ENCODE results near the gene PNPT1. TPM values are rescaled to one million over a fixed set of nuclear protein-coding genes. Genes with fewer than 3 reads are reported as not detected.

The PNPT1 gene
- polyA plus RNA-seq, 4 donors: 2.7 to 22.8 (median 9.1) TPM

DNA sequence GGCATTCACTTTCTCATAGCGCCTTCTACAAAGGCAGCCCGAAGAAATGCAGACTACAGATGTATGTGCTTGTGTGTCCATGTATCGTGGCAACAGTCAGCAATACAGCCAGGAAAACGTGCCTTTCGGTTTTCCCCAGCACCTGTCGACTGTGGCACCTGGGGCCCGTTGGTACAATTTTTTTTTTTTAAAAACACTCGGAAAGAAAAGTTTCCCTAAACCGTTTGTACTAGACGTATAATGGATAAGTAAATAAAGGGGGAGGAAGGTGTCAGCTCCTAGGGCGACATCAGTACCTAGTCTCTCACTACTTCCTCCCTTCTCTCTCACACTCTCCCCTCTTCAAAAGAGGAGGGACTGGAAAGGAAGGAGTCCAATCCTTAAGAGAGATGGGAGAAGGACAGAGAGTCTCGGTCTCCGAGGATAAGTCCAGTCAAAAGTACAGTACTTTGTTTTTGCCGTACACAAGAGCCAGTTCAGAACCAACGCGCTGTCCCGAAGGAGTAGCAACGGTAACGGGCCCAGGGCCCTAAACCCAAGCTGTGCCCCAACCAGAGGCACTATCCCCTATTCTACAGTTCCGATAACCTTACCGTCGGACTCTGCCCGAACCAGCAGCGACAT, 77.0 kb downstream of the PNPT1 start:
- DNase-seq (peak; percentile 62 to 83), FAIRE-seq (no peak)
- H3K27ac ChIP-seq (ENCODE audit: low read depth in 1 of 3, low read length in 2 of 3): peak overlapping the region; percentile 98 to 99 (median 99)
- peak overlapping the region; percentile 89 to 100 (median 98) for H3K4me3 ChIP-seq (ENCODE audit: low read depth in 1 of 3, low read length in 3 of 3)
- peaks cover 4 to 26% (median 4%) of the 10 kb centered on the region in 3 donors for H3K36me3 ChIP-seq (ENCODE audit: control insufficient read depth in 3 of 3, insufficient read depth in 2 of 3, low read depth in 1 of 3, low read length in 3 of 3)
- H3K27me3 ChIP-seq (ENCODE audit: control insufficient read depth in 3 of 3, insufficient read depth in 3 of 3, low read length in 3 of 3): no peaks in the 10 kb centered on the region
- H3K4me1 ChIP-seq (ENCODE audit: control insufficient read depth in 3 of 3, insufficient read depth in 2 of 3, low read depth in 1 of 3, low read length in 2 of 3): peaks cover 6 to 13% (median 9%) of the 10 kb centered on the region in 3 donors
- H3K9me3 ChIP-seq (ENCODE audit: control insufficient read depth in 2 of 2, insufficient read depth in 1 of 2, low read depth in 1 of 2, low read length in 1 of 2): no peaks in the 10 kb centered on the region
- 0% methylated on average over 24 of the region's 24 CpGs for WGBS, 3 donors

DNA sequence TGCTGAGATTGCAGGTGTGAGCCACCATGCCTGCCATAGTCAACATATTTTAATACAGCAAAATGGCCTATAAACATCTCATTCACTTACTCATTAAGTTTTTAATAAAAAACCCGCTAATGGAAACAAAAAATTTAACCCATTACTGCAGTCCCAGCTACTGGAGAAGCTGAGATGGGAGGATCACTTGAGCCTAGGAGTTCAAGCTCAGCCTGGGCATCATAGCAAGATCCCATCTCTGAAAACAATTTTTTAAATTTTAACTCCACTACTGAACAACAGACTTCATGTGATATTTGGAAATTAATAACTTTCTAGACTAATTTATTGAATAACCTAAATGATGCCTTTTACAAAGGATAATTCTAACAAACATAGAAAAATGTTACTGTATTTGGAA, 81.6 kb downstream of the PNPT1 start:
- no peak for FAIRE-seq
- WGBS, 3 donors: 88 to 95% (median 90%) methylated on average over 1 of the region's 1 CpG
- Histone ChIP-seq H3K4me1 (ENCODE audit: control insufficient read depth in 3 of 3, insufficient read depth in 2 of 3, low read depth in 1 of 3, low read length in 2 of 3) (peaks cover 5 to 23% (median 6%) of the 10 kb centered on the region in 3 donors), H3K36me3 (ENCODE audit: control insufficient read depth in 3 of 3, insufficient read depth in 2 of 3, low read depth in 1 of 3, low read length in 3 of 3) (peaks cover 4 to 24% (median 8%) of the 10 kb centered on the region in 3 donors), H3K27ac (ENCODE audit: low read depth in 1 of 3, low read length in 2 of 3) (no peak overlapping the region), H3K4me3 (ENCODE audit: low read depth in 1 of 3, low read length in 3 of 3) (no peak overlapping the region), H3K9me3 (ENCODE audit: control insufficient read depth in 2 of 2, insufficient read depth in 1 of 2, low read depth in 1 of 2, low read length in 1 of 2) (no peaks in the 10 kb centered on the region), H3K27me3 (ENCODE audit: control insufficient read depth in 3 of 3, insufficient read depth in 3 of 3, low read length in 3 of 3) (no peaks in the 10 kb centered on the region)
- DNase-seq: no peak

DNA sequence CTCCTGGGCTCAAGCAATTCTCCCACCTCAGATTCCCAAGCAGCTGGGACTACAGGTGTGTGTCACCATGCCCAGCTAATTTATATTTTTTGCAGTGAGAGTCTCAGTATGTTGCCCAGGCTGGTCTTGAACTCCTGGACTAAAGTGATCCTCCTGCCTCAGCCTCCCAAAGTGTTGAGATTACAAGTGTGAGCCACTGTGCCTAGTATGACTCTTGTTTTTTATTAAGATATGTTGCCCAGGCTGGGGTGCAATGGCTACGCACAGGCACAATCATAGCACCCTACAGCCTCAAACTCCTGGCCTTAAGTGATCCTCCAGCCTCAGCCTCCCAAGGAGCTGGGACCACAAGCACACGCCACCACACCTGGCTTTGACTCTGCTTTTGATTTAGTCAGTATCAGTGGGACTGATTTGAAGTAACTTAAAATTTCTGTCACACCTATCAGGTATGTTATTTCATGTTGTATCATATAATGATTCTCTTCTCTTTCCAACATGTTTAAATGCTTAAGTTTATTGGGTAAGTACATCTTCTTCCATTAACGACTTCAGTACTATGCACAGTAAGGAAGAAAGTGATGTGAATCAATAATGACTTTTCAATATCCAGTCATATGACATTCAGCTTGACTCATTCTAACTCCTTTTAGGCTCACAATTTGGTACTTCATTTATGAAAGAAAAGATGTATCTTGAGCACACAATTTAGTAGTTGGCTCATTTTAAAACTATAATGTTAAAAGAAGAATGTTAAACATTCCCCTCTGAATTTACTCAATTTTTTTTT, 82.5 kb downstream of the PNPT1 start:
- WGBS, 3 donors: 88 to 96% (median 90%) methylated on average over 3 of the region's 3 CpGs
- no peaks in the 10 kb centered on the region for H3K27me3 ChIP-seq (ENCODE audit: control insufficient read depth in 3 of 3, insufficient read depth in 3 of 3, low read length in 3 of 3)
- peaks cover 5 to 23% (median 6%) of the 10 kb centered on the region in 3 donors for H3K4me1 ChIP-seq (ENCODE audit: control insufficient read depth in 3 of 3, insufficient read depth in 2 of 3, low read depth in 1 of 3, low read length in 2 of 3)
- no peak overlapping the region for H3K4me3 ChIP-seq (ENCODE audit: low read depth in 1 of 3, low read length in 3 of 3)
- DNase-seq (no peak), FAIRE-seq (no peak)
- H3K36me3 ChIP-seq (ENCODE audit: control insufficient read depth in 3 of 3, insufficient read depth in 2 of 3, low read depth in 1 of 3, low read length in 3 of 3): peaks cover 4 to 28% (median 8%) of the 10 kb centered on the region in 3 donors
- H3K27ac ChIP-seq (ENCODE audit: low read depth in 1 of 3, low read length in 2 of 3): peak overlapping the region in 2 of 3 donors; percentile 1 to 80
- no peaks in the 10 kb centered on the region for H3K9me3 ChIP-seq (ENCODE audit: control insufficient read depth in 2 of 2, insufficient read depth in 1 of 2, low read depth in 1 of 2, low read length in 1 of 2)

DNA sequence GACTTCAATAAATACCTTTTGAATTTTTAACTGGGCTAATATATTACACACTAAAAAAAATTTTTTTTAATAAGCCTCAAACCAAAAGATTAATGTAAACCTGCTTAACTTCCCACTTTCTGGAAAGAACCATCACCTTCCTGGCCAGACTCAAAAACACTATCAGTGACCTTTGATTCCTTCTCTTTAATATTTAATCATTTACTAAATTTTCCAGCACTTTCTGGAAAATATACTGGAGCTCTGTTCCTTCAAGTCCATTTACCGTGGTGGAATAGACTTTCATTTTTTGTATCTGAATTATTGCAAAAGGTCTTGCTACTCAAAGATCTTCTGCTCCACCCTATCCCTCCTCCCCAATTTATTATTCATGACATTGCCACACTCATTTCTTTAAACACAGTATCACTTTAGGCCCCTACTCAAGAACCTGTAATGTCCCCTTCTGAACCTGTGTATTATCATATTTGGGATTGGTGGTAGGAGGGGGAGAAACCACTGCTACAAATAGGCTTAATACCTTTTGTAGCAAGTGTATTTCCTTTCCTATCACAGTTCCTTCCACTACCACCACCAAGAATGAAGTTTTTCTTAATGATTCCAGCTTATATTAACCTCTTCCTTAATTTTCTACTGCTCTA, 83.6 kb downstream of the PNPT1 start:
- DNase-seq (peak; percentile 44 to 73), FAIRE-seq (no peak)
- peak overlapping the region in 2 of 3 donors; percentile 41 to 80 for H3K27ac ChIP-seq (ENCODE audit: low read depth in 1 of 3, low read length in 2 of 3)
- no peaks in the 10 kb centered on the region for H3K27me3 ChIP-seq (ENCODE audit: control insufficient read depth in 3 of 3, insufficient read depth in 3 of 3, low read length in 3 of 3)
- H3K4me3 ChIP-seq (ENCODE audit: low read depth in 1 of 3, low read length in 3 of 3): peak overlapping the region in 1 of 3 donors; percentile 15
- H3K36me3 ChIP-seq (ENCODE audit: control insufficient read depth in 3 of 3, insufficient read depth in 2 of 3, low read depth in 1 of 3, low read length in 3 of 3): peaks cover 4 to 32% (median 8%) of the 10 kb centered on the region in 3 donors
- 20 to 67% (median 35%) methylated on average over 1 of the region's 1 CpG for WGBS, 3 donors
- no peaks in the 10 kb centered on the region for H3K9me3 ChIP-seq (ENCODE audit: control insufficient read depth in 2 of 2, insufficient read depth in 1 of 2, low read depth in 1 of 2, low read length in 1 of 2)
- H3K4me1 ChIP-seq (ENCODE audit: control insufficient read depth in 3 of 3, insufficient read depth in 2 of 3, low read depth in 1 of 3, low read length in 2 of 3): peaks cover 3 to 23% (median 5%) of the 10 kb centered on the region in 3 donors

DNA sequence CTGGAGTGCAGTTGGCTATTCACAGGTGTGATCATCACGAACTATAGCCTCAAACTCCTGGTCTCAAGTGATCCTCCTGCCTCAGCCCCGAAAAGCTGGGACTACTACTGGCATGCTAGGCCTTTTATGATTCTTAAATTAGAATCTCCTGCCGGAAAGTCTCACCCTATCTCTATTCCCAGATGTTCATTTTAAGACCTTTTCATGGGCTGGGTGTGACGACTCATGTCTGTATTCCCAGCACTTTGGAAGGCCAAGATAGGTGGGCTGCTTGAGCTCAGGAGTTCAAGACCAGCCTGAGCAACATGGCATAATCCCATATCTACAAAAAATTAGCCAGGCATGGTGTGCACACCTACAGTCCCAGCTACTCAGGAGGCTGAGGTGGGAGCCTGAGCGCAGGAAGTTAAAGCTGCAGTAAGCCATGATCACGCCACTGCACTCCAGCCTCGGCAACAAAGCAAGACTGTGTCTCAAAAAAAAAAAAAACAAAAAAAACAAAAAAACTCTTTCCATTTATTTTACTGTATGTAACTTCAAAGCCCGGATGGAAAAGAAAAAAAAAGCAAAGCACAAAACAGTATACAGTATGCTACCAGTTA, 84.3 kb downstream of the PNPT1 start:
- H3K9me3 ChIP-seq (ENCODE audit: control insufficient read depth in 2 of 2, insufficient read depth in 1 of 2, low read depth in 1 of 2, low read length in 1 of 2): no peaks in the 10 kb centered on the region
- H3K4me1 ChIP-seq (ENCODE audit: control insufficient read depth in 3 of 3, insufficient read depth in 2 of 3, low read depth in 1 of 3, low read length in 2 of 3): peaks cover 3 to 23% (median 5%) of the 10 kb centered on the region in 3 donors
- DNase-seq: no peak
- no peak overlapping the region for H3K4me3 ChIP-seq (ENCODE audit: low read depth in 1 of 3, low read length in 3 of 3)
- no peak for FAIRE-seq
- H3K27me3 ChIP-seq (ENCODE audit: control insufficient read depth in 3 of 3, insufficient read depth in 3 of 3, low read length in 3 of 3): no peaks in the 10 kb centered on the region
- peaks cover 4 to 35% (median 8%) of the 10 kb centered on the region in 3 donors for H3K36me3 ChIP-seq (ENCODE audit: control insufficient read depth in 3 of 3, insufficient read depth in 2 of 3, low read depth in 1 of 3, low read length in 3 of 3)
- peak overlapping the region in 1 of 3 donors; percentile 80 for H3K27ac ChIP-seq (ENCODE audit: low read depth in 1 of 3, low read length in 2 of 3)
- WGBS, 3 donors: 21 to 62% (median 43%) methylated on average over 8 of the region's 8 CpGs

DNA sequence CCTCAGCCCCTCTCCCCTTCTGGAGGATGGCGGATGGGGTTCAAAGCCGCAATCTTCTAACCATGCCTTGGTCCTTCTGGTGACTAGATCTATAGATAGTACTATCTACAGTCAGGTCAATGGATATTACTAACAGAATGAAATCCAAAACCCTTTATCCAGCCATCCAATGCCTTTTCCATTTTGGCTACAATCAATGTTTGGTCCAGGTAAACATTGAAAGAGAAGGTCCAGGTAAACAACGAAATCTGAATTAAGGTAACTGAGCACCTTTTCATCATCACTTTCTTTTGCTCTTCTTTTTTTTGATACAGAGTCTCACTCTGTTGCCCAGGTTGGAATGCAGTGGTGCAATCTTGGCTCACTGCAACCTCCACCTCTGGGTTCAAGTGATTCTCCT, 85.9 kb downstream of the PNPT1 start:
- DNase-seq (no peak), FAIRE-seq (no peak)
- H3K4me1 ChIP-seq (ENCODE audit: control insufficient read depth in 3 of 3, insufficient read depth in 2 of 3, low read depth in 1 of 3, low read length in 2 of 3): peaks cover 3 to 23% (median 5%) of the 10 kb centered on the region in 3 donors
- 94 to 97% (median 95%) methylated on average over 3 of the region's 3 CpGs for WGBS, 3 donors
- peak overlapping the region in 1 of 3 donors; percentile 4 for H3K27ac ChIP-seq (ENCODE audit: low read depth in 1 of 3, low read length in 2 of 3)
- peaks cover 2 to 36% (median 7%) of the 10 kb centered on the region in 3 donors for H3K36me3 ChIP-seq (ENCODE audit: control insufficient read depth in 3 of 3, insufficient read depth in 2 of 3, low read depth in 1 of 3, low read length in 3 of 3)
- no peaks in the 10 kb centered on the region for H3K27me3 ChIP-seq (ENCODE audit: control insufficient read depth in 3 of 3, insufficient read depth in 3 of 3, low read length in 3 of 3)
- H3K9me3 ChIP-seq (ENCODE audit: control insufficient read depth in 2 of 2, insufficient read depth in 1 of 2, low read depth in 1 of 2, low read length in 1 of 2): no peaks in the 10 kb centered on the region
- H3K4me3 ChIP-seq (ENCODE audit: low read depth in 1 of 3, low read length in 3 of 3): no peak overlapping the region

DNA sequence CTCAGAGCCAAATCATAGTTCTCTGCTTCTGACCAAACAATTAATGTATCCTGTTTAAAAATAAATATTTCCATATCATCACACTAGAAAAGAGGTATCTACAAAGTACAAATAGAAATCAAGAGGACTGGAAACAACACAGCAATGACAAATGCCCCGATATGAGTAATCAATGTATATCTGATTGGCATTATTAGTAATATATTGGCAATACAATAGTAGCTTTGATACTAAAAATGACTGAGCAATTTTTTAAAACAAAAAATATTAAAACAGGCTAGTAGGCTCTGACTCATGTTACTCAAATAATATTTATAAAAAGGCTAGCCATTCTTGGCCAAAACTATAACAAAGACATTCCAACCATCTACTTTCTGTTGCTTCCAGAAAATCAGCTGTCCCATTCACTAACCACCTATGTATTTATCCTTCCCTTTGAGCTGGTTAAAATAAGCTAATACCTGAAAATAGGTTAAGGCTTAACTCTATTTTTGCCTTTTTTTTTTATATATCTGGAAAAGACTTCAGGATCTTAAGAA, 89.5 kb downstream of the PNPT1 start:
- FAIRE-seq (no peak), DNase-seq (no peak)
- H3K9me3 ChIP-seq (ENCODE audit: control insufficient read depth in 2 of 2, insufficient read depth in 1 of 2, low read depth in 1 of 2, low read length in 1 of 2): no peaks in the 10 kb centered on the region
- H3K27me3 ChIP-seq (ENCODE audit: control insufficient read depth in 3 of 3, insufficient read depth in 3 of 3, low read length in 3 of 3): no peaks in the 10 kb centered on the region
- H3K4me3 ChIP-seq (ENCODE audit: low read depth in 1 of 3, low read length in 3 of 3): no peak overlapping the region
- peaks cover 0 to 27% (median 4%) of the 10 kb centered on the region in 3 donors for H3K36me3 ChIP-seq (ENCODE audit: control insufficient read depth in 3 of 3, insufficient read depth in 2 of 3, low read depth in 1 of 3, low read length in 3 of 3)
- H3K27ac ChIP-seq (ENCODE audit: low read depth in 1 of 3, low read length in 2 of 3): no peak overlapping the region
- WGBS, 3 donors: 47 to 77% (median 54%) methylated on average over 1 of the region's 1 CpG
- peaks cover 2 to 8% (median 3%) of the 10 kb centered on the region in 3 donors for H3K4me1 ChIP-seq (ENCODE audit: control insufficient read depth in 3 of 3, insufficient read depth in 2 of 3, low read depth in 1 of 3, low read length in 2 of 3)

DNA sequence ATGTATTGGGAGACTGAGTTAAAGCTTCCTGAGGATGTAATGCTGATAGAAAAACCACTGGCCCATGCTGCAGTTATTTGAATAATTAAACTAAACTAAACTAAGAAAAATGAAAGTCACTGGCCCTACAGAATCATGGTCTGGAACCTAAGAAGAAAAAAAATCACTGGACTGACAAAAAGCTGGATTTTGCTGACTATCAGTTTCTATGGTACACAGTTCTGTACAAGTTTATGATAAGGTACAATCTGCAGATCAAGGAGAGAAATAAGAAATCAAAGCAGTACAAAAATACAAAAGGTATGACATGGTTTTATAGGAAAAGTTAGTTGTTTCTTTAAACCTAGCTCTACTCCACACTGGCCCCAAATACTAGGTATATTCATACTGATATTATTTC, 91.8 kb downstream of the PNPT1 start:
- no peak for FAIRE-seq
- Histone ChIP-seq H3K36me3 (ENCODE audit: control insufficient read depth in 3 of 3, insufficient read depth in 2 of 3, low read depth in 1 of 3, low read length in 3 of 3) (peaks cover 4 to 39% (median 12%) of the 10 kb centered on the region in 3 donors), H3K4me3 (ENCODE audit: low read depth in 1 of 3, low read length in 3 of 3) (no peak overlapping the region)

More for the DNA sequence above, 91.8 kb downstream of the PNPT1 start:
- no peak overlapping the region for H3K27ac ChIP-seq (ENCODE audit: low read depth in 1 of 3, low read length in 2 of 3)
- no peaks in the 10 kb centered on the region for H3K27me3 ChIP-seq (ENCODE audit: control insufficient read depth in 3 of 3, insufficient read depth in 3 of 3, low read length in 3 of 3)
- no peaks in the 10 kb centered on the region for H3K9me3 ChIP-seq (ENCODE audit: control insufficient read depth in 2 of 2, insufficient read depth in 1 of 2, low read depth in 1 of 2, low read length in 1 of 2)
- DNase-seq: no peak
- H3K4me1 ChIP-seq (ENCODE audit: control insufficient read depth in 3 of 3, insufficient read depth in 2 of 3, low read depth in 1 of 3, low read length in 2 of 3): no peaks in the 10 kb centered on the region

Data from small intestine (tissue), 7 donors.